Keratinocyte (primary cell): ENCODE measurements around the gene CCDC12. TPM values are rescaled to one million over a fixed set of nuclear protein-coding genes. Genes with fewer than 3 reads are reported as not detected.

ENCODE experiments used
- DNase-seq: peaks from one replicate; pipeline ENCODE4 v3.0.0-alpha.2; 2011; ENCODE audit warnings: low read depth, missing footprints, low spot score
- FAIRE-seq: peaks from 2 replicates; lab custom pipeline; 2011; peaks lifted over from hg19 to GRCh38; lab: Jason Lieb, UNC
- H2AFZ ChIP-seq: 2 replicates; pipeline ENCODE4 v1.6.0; 2012; ENCODE audit warnings: low read length, control low read depth, inconsistent platforms; ENCODE audit not compliant: control insufficient read depth
- H3K27ac ChIP-seq: 2 replicates; pipeline ENCODE4 v1.5.1; 2011; ENCODE audit warnings: low read length; ENCODE audit not compliant: control insufficient read depth, insufficient read depth
- H3K27me3 ChIP-seq: 3 replicates; pipeline ENCODE4 v1.6.0; 2011; ENCODE audit warnings: low read length; ENCODE audit not compliant: control insufficient read depth, insufficient read depth; ENCODE audit errors: extremely low read depth
- H3K36me3 ChIP-seq, 2 experiments: 2 replicates in 1 of 2; 3 replicates in 1 of 2; pipeline ENCODE4 v1.5.1; 2011; ENCODE audit warnings: low read length in 2 of 2, mild to moderate bottlenecking in 1 of 2; ENCODE audit not compliant: control insufficient read depth in 2 of 2, insufficient read depth in 2 of 2; ENCODE audit errors: extremely low read depth in 1 of 2
- H3K4me1 ChIP-seq: 3 replicates; pipeline ENCODE4 v1.5.1; 2011; ENCODE audit warnings: low read length; ENCODE audit not compliant: control insufficient read depth, insufficient read depth; ENCODE audit errors: extremely low read depth
- H3K4me2 ChIP-seq: 3 replicates; pipeline ENCODE4 v1.6.0; 2011; ENCODE audit warnings: low read depth, low read length; ENCODE audit not compliant: control insufficient read depth, insufficient read depth; ENCODE audit errors: extremely low read depth
- H3K4me3 ChIP-seq, 3 experiments: fragments of 200-600 bp in 1 of 3; sonication (generic) in 1 of 3; 2 replicates in 2 of 3; 3 replicates in 1 of 3; pipeline ENCODE4 v1.5.1; 2011 to 2016; ENCODE audit warnings: low read length in 3 of 3, mild to moderate bottlenecking in 3 of 3, control low read depth in 2 of 3, inconsistent platforms in 1 of 3, low read depth in 1 of 3, mixed read lengths in 1 of 3, mixed run types in 1 of 3, moderate library complexity in 1 of 3; ENCODE audit not compliant: control insufficient read depth in 2 of 3, insufficient read depth in 2 of 3; ENCODE audit errors: extremely low read depth in 1 of 3
- H3K79me2 ChIP-seq: 2 replicates; pipeline ENCODE4 v1.6.0; 2012; ENCODE audit warnings: low read length; ENCODE audit not compliant: control insufficient read depth, insufficient read depth
- H3K9ac ChIP-seq: 3 replicates; pipeline ENCODE4 v1.6.0; 2011; ENCODE audit warnings: low read length; ENCODE audit not compliant: control insufficient read depth, insufficient read depth; ENCODE audit errors: extremely low read depth
- H3K9me1 ChIP-seq: 3 replicates; pipeline ENCODE4 v1.6.0; 2011; ENCODE audit warnings: low read length; ENCODE audit not compliant: control insufficient read depth, insufficient read depth; ENCODE audit errors: extremely low read depth
- H3K9me3 ChIP-seq: 2 replicates; pipeline ENCODE4 v1.5.1; 2012; ENCODE audit warnings: low read depth, low read length; ENCODE audit not compliant: control insufficient read depth
- H4K20me1 ChIP-seq: 3 replicates; pipeline ENCODE4 v1.6.0; 2011; ENCODE audit warnings: low read length; ENCODE audit not compliant: control insufficient read depth, insufficient read depth; ENCODE audit errors: extremely low read depth
- EZH2 ChIP-seq: IDR thresholded peaks from one replicate; pipeline ENCODE4 v1.6.1; 2012; ENCODE audit warnings: inconsistent platforms, mild to moderate bottlenecking, low read length, moderate library complexity
- dilution Hi-C: fragments of 300-500 bp; cut with MboI; formaldehyde crosslinking; loops from one replicate; pipeline ENCODE4 v1.7.0; 2020; ENCODE audit warnings: low sequenced_read_pairs; ENCODE audit not compliant: extremely low pct_ligation_motif_present
- polyA plus RNA-seq, 5 experiments: library from polyadenylated mRNA; depleted of rRNA in 3 of 5; stranded (reverse) in 3 of 5; stranded (forward) in 1 of 5; unstranded in 1 of 5; fragments of >200 nt; gene quantifications; 1 replicate in 1 of 5; 2 replicates in 3 of 5; 3 replicates in 1 of 5; pipeline versions ENCODE4 v1.2.1 to v1.2.3, GENCODE V29; 2011 to 2012; ENCODE audit warnings: missing spikeins in 2 of 5, low read depth in 1 of 5, low replicate concordance in 1 of 5
- TF ChIP-seq, protein P1 (sequence below), 3 experiments: IDR thresholded peaks in 1 of 3; conservative IDR thresholded peaks in 1 of 3; optimal IDR thresholded peaks in 1 of 3; 2 replicates in 2 of 3; 3 replicates in 1 of 3; pipeline versions ENCODE3 to v1.5.1; 2011; ENCODE audit warnings: low read length in 3 of 3, mild to moderate bottlenecking in 3 of 3, moderate library complexity in 2 of 3, control low read depth in 1 of 3, inconsistent platforms in 1 of 3; ENCODE audit not compliant: insufficient read depth in 2 of 3; ENCODE audit errors: extremely low read depth in 1 of 3

CCDC12 gene
- polyA plus RNA-seq, 1 donor (not counting 4 experiments of a cell fraction or from before 2014, with no cell fraction given), result 27.5 TPM

DNA sequence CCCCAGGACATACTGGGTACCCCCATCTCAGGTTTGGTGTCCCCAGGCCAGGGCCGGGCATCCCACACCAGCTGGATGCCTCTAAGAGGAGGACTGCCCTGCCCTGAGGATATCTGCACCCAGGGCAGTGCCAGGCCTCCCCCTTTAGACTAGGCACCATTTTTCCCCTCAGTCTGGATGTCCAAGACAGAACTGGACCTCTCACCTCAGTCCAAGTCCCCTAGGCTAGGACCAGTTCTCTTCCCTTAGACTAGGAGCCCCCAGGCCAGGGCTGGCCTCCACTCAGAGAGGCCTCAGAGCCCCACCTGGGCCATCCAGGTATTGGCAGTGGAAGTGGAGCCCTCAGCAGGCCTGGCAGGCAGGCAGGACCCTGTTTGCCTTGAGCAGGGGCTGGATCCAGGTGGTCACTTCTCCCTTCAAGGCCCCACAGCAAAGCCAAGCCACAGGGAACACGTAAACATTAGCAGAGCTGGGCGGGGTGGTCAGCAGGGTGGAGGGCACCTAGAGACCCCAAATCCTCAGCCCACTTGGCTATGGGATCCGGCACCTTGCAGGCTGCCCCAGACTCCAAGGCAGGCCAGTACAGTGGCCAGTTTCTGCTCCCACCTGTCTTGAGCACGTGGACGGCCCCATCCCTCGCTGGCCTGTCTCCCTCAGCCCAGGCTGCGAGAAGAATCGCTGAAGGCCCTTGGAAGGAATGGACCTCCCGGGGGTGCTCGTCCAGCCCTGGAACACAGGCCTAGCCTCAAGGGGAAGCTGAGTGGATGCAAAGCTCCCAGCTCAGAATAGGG, 70.7 kb downstream of the CCDC12 start:
- H3K4me2 ChIP-seq, result no peak overlapping the region
- dilution Hi-C loops, result no loop called here
- H3K27ac ChIP-seq, result no peak overlapping the region
- H3K27me3 ChIP-seq, result no peaks in the 10 kb centered on the region
- no peaks in the 10 kb centered on the region for H3K9me3 ChIP-seq
- H3K79me2 ChIP-seq, result no peaks in the 10 kb centered on the region
- no peak for TF ChIP-seq EZH2
- TF ChIP-seq, protein P1, sequence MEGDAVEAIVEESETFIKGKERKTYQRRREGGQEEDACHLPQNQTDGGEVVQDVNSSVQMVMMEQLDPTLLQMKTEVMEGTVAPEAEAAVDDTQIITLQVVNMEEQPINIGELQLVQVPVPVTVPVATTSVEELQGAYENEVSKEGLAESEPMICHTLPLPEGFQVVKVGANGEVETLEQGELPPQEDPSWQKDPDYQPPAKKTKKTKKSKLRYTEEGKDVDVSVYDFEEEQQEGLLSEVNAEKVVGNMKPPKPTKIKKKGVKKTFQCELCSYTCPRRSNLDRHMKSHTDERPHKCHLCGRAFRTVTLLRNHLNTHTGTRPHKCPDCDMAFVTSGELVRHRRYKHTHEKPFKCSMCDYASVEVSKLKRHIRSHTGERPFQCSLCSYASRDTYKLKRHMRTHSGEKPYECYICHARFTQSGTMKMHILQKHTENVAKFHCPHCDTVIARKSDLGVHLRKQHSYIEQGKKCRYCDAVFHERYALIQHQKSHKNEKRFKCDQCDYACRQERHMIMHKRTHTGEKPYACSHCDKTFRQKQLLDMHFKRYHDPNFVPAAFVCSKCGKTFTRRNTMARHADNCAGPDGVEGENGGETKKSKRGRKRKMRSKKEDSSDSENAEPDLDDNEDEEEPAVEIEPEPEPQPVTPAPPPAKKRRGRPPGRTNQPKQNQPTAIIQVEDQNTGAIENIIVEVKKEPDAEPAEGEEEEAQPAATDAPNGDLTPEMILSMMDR (optimal IDR thresholded peaks at IDR 0.05 in 1 of 3, IDR thresholded peaks at IDR 0.05 in 1 of 3, conservative IDR thresholded peaks at IDR 0.05 in 1 of 3; ENCODE audit: extremely low read depth in 1 of 3, insufficient read depth in 2 of 3, low read length in 3 of 3), result no peak
- no peak for FAIRE-seq
- H3K4me1 ChIP-seq, result peaks cover 12% of the 10 kb centered on the region
- no peaks in the 10 kb centered on the region for H3K9me1 ChIP-seq
- no peak overlapping the region for H2AFZ ChIP-seq
- H3K9ac ChIP-seq, result no peak overlapping the region
- no peaks in the 10 kb centered on the region for H4K20me1 ChIP-seq
- H3K4me3 ChIP-seq, result no peak overlapping the region
- DNase-seq, result no peak
- no peaks in the 10 kb centered on the region for H3K36me3 ChIP-seq

DNA sequence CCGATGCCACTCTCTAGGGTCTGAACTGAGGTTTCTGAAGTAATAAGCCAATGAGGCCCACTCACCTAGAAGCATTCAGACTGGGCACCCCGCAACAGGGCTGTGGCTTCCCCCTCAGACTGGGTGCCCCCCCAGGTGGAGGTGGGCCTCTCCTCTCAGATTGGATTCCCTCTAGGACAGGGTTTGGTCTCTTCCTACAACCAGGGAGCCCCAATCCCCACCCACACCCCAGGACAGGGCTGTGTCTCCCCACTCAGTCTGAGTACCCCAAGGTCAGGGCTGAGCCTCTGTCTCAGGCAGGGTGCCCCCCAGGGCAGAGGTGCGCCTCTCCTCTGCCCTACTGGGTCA, 71.4 kb downstream of the CCDC12 start:
- dilution Hi-C loops, result no loop called here
- Histone ChIP-seq H2AFZ (no peak overlapping the region), H3K27ac (no peak overlapping the region), H3K9me3 (no peaks in the 10 kb centered on the region), H3K79me2 (no peaks in the 10 kb centered on the region), H3K9me1 (no peaks in the 10 kb centered on the region), H3K36me3 (no peaks in the 10 kb centered on the region), H3K27me3 (no peaks in the 10 kb centered on the region), H3K4me2 (no peak overlapping the region), H4K20me1 (no peaks in the 10 kb centered on the region), H3K4me1 (peaks cover 12% of the 10 kb centered on the region), H3K9ac (no peak overlapping the region), H3K4me3 (no peak overlapping the region)
- FAIRE-seq (no peak), DNase-seq (no peak)
- TF ChIP-seq EZH2, result no peak
- TF ChIP-seq, protein P1 (optimal IDR thresholded peaks at IDR 0.05 in 1 of 3, IDR thresholded peaks at IDR 0.05 in 1 of 3, conservative IDR thresholded peaks at IDR 0.05 in 1 of 3; ENCODE audit: extremely low read depth in 1 of 3, insufficient read depth in 2 of 3, low read length in 3 of 3), result no peak
